Activated T-cell treated with anti-CD3 and anti-CD28 coated beads, Interleukin-2, amount 50 U/mL, for 4 hours (primary cell): Measurements from ENCODE around the gene ETNK1. TPM values are rescaled to one million over a fixed set of nuclear protein-coding genes. Genes with fewer than 3 reads are reported as not detected.
"Not testable (repeated sequence)": the region's sequence is repeated elsewhere in the genome, so short reads cannot be mapped to it uniquely, and the experiment has no call there.

ENCODE experiments used
- ATAC-seq, 2 donors: fragments of 200-7000 bp; cut with Tn5 transposase; one replicate each; pipeline ENCODE4 v1.10.0; 2021
- DNase-seq: peaks from one replicate; pipeline ENCODE4 v3.0.0-alpha.2; 2020
- H3K27me3 Mint-ChIP-seq: one replicate; pipeline ENCODE4 v1.8.0; 2021; ENCODE audit warnings: low read depth, mixed read lengths
- H3K36me3 Mint-ChIP-seq: one replicate; pipeline ENCODE4 v1.8.0; 2022; ENCODE audit warnings: mixed read lengths; ENCODE audit not compliant: insufficient read depth
- H3K4me1 Mint-ChIP-seq: one replicate; pipeline ENCODE4 v1.8.0; 2021; ENCODE audit warnings: low read depth, mixed read lengths
- H3K4me3 Mint-ChIP-seq: one replicate; pipeline ENCODE4 v1.8.0; 2021; ENCODE audit warnings: mild to moderate bottlenecking, moderate library complexity, mixed read lengths
- H3K9me3 Mint-ChIP-seq: one replicate; pipeline ENCODE4 v1.8.0; 2021; ENCODE audit warnings: mixed read lengths
- total RNA-seq, 3 donors: library from RNA; stranded (reverse); gene quantifications; one replicate each; pipeline ENCODE4 v1.2.1, GENCODE V29; 2021

ETNK1 gene
- total RNA-seq, 3 donors from 2014 or later = 74.7 to 78.3 (median 76.1) TPM

DNA sequence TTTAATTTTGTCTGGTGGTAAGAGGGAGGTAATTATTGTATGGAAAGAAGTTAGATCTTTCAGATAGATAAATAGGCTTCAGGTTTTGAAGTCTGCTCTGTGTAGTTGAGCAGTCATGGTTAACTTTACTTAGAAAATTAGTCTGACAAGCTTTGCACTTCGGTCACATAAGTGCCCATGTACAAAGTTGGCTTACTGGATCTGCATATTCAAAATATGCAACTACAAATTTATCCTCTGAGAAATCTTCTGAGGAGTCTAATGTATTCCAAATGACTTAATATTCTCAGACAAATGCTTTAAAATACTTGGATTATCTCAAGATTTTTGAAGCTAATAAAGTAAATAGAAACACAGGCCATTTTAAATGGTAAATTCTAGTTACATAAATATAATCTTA is 61.2 kb downstream of the ETNK1 start:
- H3K4me1 Mint-ChIP-seq = peaks cover 15% of the 10 kb centered on the region
- no peaks in the 10 kb centered on the region for H3K27me3 Mint-ChIP-seq

DNA sequence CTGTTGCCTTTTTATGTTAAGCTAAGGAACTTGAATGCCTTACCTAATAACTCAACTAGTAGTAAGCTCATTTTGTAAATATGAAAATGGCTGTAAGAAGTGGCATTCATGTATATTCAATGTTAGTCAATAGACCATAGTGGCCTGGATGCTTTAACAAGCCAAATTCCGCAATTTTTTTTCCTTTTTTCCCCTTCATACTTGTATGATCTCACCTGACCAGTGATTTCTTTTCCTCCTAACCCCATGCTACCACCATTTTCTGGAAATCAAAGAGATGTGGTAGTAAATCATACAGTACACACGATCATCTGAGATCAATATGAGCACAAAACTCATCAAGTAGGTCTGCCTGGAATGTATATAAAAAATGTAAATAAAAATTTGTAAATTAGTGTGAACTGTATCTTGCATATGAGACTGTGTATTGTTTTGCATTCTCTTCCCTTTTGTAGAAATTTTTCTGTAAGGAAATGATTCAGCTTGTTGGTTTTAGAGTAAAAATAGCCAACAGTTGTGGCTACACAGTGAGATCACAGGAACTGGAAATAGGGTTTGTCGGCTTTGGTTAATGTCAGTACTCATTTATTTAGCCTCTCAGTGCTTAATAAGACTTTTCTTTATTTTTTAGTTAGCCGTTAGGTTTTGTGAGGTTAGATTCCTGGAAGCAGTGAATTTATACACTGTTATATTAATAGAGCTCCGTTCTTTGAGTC is 62.5 kb downstream of the ETNK1 start:
- H3K27me3 Mint-ChIP-seq = no peaks in the 10 kb centered on the region
- peaks cover 19% of the 10 kb centered on the region for H3K4me1 Mint-ChIP-seq
- peaks cover 5% of the 10 kb centered on the region for H3K9me3 Mint-ChIP-seq
- DNase-seq (no peak), ATAC-seq (peak in 1 of 2 donors; percentile 63)
- H3K4me3 Mint-ChIP-seq = no peak overlapping the region
- H3K36me3 Mint-ChIP-seq = peaks cover 18% of the 10 kb centered on the region

More for the DNA sequence above, 61.2 kb downstream of the ETNK1 start:
- DNase-seq = no peak
- H3K36me3 Mint-ChIP-seq = peaks cover 14% of the 10 kb centered on the region
- H3K9me3 Mint-ChIP-seq = no peaks in the 10 kb centered on the region
- H3K4me3 Mint-ChIP-seq = no peak overlapping the region
- no peak for ATAC-seq

DNA sequence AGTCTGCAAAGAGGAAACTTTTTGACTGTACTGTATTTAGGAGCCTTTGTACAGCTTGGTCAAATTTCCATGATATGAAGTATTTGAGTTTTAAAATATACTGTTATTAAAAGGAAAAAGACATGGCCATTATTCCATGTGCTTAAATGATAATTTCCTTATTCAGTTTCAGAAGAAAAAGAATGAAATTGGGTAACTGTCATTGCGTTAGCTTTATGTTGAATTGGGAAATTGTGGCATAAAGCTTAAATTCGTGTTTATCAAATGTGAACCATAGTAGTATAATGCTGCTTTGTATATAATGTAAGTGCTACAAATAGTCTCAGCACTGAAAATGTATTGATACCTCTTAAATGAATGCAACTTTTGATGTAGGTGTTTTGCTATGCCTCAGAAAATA is 64.9 kb downstream of the ETNK1 start:
- peaks cover 19% of the 10 kb centered on the region for H3K4me1 Mint-ChIP-seq
- ATAC-seq (no peak), DNase-seq (no peak)
- H3K9me3 Mint-ChIP-seq = peaks cover 5% of the 10 kb centered on the region
- H3K27me3 Mint-ChIP-seq = no peaks in the 10 kb centered on the region
- peaks cover 16% of the 10 kb centered on the region for H3K36me3 Mint-ChIP-seq
- H3K4me3 Mint-ChIP-seq = no peak overlapping the region

- ATAC-seq = no peak
- no peak for DNase-seq
- H3K4me3 Mint-ChIP-seq = no peak overlapping the region
- peaks cover 12% of the 10 kb centered on the region for H3K36me3 Mint-ChIP-seq
- peaks cover 15% of the 10 kb centered on the region for H3K4me1 Mint-ChIP-seq
- peaks cover 5% of the 10 kb centered on the region for H3K9me3 Mint-ChIP-seq
- H3K27me3 Mint-ChIP-seq = no peaks in the 10 kb centered on the region
Measured at GRCh38 chr12:22691319-22691718, 66.3 kb downstream of the ETNK1 start.

- H3K4me1 Mint-ChIP-seq, H3K36me3 Mint-ChIP-seq, H3K4me3 Mint-ChIP-seq, DNase-seq, ATAC-seq, H3K9me3 Mint-ChIP-seq, H3K27me3 Mint-ChIP-seq: not testable (repeated sequence)
Measured at GRCh38 chr12:22692467-22692866, 67.5 kb downstream of the ETNK1 start.

DNA sequence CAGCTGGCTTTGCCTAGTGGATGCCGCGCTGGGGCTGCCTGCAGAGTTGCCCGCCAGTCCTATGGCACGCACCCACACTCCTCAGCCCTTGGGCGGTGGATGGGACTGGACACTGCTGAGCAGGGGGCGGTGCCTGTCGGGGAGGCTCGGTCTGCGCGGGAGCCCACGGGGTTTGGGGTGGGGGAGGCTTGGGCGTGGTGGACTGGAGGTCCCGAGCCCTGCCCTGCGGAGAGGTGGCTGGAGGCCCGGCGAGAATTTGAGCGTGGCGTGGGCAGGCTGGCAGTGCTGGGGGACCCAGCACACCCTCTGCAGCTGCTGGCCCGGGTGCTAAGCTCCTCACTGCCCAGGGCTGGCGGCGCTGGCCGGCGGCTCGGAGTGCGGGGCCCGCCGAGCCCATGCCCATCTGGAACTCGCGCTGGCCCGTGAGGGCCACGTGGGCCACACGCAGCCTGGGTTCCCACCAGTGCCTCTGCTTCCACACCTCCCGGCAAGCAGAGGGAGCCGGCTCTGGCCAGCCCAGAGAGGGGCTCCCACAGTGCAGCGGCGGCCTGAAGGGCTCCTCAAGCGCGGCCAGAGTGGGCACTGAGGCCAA is 68.1 kb downstream of the ETNK1 start:
- ATAC-seq (no peak), DNase-seq (no peak)
- Mint-ChIP-seq H3K9me3 (peaks cover 5% of the 10 kb centered on the region), H3K36me3 (peaks cover 3% of the 10 kb centered on the region), H3K27me3 (no peaks in the 10 kb centered on the region), H3K4me1 (peaks cover 3% of the 10 kb centered on the region), H3K4me3 (no peak overlapping the region)

DNA sequence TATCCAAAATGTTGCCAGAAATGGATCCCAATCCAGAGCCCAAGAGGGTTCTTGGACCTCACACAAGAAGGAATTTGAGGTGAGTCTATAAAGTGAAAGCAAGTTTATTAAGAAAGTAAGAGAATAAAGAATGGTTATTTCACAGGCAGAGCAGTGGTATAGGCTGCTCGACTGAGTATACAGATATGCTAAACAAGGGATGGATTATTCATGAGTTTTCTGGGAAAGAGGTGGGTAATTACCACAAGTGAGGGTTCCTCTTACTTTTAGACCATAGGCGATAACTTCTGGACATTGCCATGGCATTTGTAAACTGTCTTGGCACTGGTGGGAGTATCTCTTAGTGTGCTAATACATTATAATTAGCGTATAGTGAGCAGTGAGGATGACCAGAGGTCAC is 73.6 kb downstream of the ETNK1 start:
- DNase-seq (no peak), ATAC-seq (no peak)
- Mint-ChIP-seq H3K4me1 (no peaks in the 10 kb centered on the region), H3K4me3 (no peak overlapping the region), H3K36me3 (no peaks in the 10 kb centered on the region), H3K9me3 (no peaks in the 10 kb centered on the region), H3K27me3 (no peaks in the 10 kb centered on the region)

- H3K36me3 Mint-ChIP-seq, H3K4me1 Mint-ChIP-seq, H3K27me3 Mint-ChIP-seq, ATAC-seq, H3K9me3 Mint-ChIP-seq, H3K4me3 Mint-ChIP-seq, DNase-seq: not testable (repeated sequence)
Measured at GRCh38 chr12:22699705-22700104, 74.7 kb downstream of the ETNK1 start.

DNA sequence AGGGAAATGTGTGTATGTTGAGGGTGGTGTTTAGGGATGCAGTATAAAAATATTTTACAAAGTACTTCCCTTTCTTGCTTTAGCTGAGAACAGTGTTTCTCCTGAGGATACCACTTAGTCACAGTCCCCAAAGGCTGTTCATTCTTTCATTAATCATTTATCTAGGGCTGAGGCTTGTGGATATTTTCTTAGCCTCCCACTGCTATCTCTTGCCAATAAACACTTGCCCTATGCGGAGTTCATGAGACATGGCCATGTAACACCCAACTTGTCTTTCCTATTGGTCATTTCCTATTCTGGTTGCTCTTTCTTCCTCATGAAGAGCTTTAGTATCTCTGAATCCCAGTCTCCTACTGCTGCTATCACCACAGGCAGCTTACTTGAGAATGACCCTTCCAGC is 75.1 kb downstream of the ETNK1 start:
- H3K9me3 Mint-ChIP-seq = no peaks in the 10 kb centered on the region

DNA sequence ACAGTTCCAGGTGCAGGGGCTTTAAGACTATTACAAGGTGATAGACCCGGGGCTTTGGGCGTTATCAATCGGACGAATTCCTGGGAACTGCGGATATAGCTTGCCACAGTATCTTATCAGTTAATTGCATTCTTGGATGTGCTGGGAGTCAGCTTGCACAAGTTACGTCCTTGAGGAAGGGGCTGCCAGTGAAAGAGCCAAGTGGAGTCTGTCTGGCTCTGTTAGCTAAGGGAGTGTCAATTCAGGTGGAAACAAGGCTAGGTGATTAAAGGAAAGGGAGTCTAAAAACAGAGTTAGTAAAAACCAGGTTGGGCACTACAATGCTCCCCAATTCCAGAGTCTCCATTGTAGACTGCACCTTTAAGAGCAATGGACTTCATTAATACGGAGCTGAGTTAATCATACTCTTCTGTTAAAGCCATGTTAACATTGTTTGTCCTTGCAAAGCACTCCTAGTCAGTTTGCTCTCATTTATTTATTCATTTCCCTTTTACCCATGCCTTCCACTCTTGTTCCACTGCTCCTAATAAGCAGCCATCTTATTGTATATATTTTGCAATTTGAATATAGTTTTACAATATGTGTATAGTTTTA is 76.3 kb downstream of the ETNK1 start:
- DNase-seq, H3K4me3 Mint-ChIP-seq, ATAC-seq, H3K36me3 Mint-ChIP-seq, H3K27me3 Mint-ChIP-seq, H3K9me3 Mint-ChIP-seq, H3K4me1 Mint-ChIP-seq: not testable (repeated sequence)

More for the DNA sequence above, 75.1 kb downstream of the ETNK1 start:
- no peak for DNase-seq
- Mint-ChIP-seq H3K36me3 (no peaks in the 10 kb centered on the region), H3K27me3 (no peaks in the 10 kb centered on the region), H3K4me1 (no peaks in the 10 kb centered on the region), H3K4me3 (no peak overlapping the region)
- ATAC-seq = no peak

GRCh38 chr12:22702690-22703089 is 77.7 kb downstream of the ETNK1 start:
- ATAC-seq (no peak), DNase-seq (no peak)
- Mint-ChIP-seq H3K4me3 (no peak overlapping the region), H3K27me3 (no peaks in the 10 kb centered on the region), H3K36me3 (no peaks in the 10 kb centered on the region), H3K4me1 (no peaks in the 10 kb centered on the region), H3K9me3 (no peaks in the 10 kb centered on the region)

DNA sequence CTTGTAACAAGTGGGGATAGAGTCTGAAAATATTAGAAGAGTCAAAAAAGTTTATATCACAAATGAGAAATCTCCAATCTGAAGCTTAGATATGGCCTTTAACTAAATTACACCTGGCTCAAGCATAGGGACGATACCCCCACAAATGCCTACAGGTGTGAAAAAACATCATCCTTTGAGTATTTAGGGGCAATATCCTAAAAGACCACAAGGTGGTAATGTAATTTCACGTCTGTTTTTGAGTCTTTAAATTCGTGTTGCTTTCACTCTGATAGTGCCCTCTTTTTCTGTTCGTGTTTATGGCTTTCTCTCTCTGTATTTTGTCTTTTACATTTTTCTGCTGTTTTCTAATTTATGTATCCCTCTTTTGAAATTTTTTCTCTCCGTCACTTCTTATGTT is 84.3 kb downstream of the ETNK1 start:
- Mint-ChIP-seq H3K27me3 (no peaks in the 10 kb centered on the region), H3K4me1 (no peaks in the 10 kb centered on the region), H3K9me3 (no peaks in the 10 kb centered on the region), H3K36me3 (no peaks in the 10 kb centered on the region), H3K4me3 (no peak overlapping the region)
- DNase-seq (no peak), ATAC-seq (no peak)

- ATAC-seq = no peak
- H3K4me3 Mint-ChIP-seq = no peak overlapping the region
- no peaks in the 10 kb centered on the region for H3K4me1 Mint-ChIP-seq
Measured at GRCh38 chr12:22712083-22712482, 87.1 kb downstream of the ETNK1 start.

DNA sequence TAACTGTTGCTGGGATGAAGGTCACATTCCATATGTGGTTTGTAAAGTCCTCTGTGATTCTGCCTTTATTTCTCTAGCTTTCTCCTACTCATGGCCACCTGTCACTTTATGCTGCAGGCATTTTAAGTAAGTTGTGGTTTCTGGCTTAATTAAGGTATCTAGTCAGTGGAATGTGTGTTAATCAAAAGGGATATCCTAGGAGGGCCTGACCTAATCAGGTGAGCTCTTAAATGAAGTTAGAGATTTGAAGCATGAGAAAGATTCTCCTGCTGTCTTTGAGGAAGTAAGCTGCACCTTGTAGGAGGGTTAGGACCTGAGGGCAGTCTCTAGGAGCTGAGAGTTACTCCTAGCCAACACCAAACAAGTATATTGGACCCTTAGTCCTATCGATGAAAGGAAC is 90.3 kb downstream of the ETNK1 start:
- no peaks in the 10 kb centered on the region for H3K9me3 Mint-ChIP-seq
- no peak for DNase-seq
- no peak overlapping the region for H3K4me3 Mint-ChIP-seq
- no peak for ATAC-seq
- H3K36me3 Mint-ChIP-seq = no peaks in the 10 kb centered on the region
- H3K4me1 Mint-ChIP-seq = no peaks in the 10 kb centered on the region
- H3K27me3 Mint-ChIP-seq = peaks cover 3% of the 10 kb centered on the region

More at GRCh38 chr12:22712083-22712482, 87.1 kb downstream of the ETNK1 start:
- Mint-ChIP-seq H3K27me3 (no peaks in the 10 kb centered on the region), H3K9me3 (no peaks in the 10 kb centered on the region), H3K36me3 (no peaks in the 10 kb centered on the region)
- DNase-seq = no peak

- no peak for DNase-seq
- Mint-ChIP-seq H3K4me1 (no peaks in the 10 kb centered on the region), H3K27me3 (peaks cover 12% of the 10 kb centered on the region), H3K4me3 (no peak overlapping the region), H3K9me3 (no peaks in the 10 kb centered on the region), H3K36me3 (no peaks in the 10 kb centered on the region)
- no peak for ATAC-seq
Measured at GRCh38 chr12:22719745-22720144, 94.8 kb downstream of the ETNK1 start.
